Vagina (tissue), 2 donors: Measurements from ENCODE around the gene SCARB2.

Experiments used
- POLR2A ChIP-seq, 2 donors: fragments of 450-650 bp; IDR thresholded peaks; one replicate each; pipeline ENCODE4 v1.6.1; 2017; ENCODE audit warnings: antibody characterized with exemption in 2 of 2, mild to moderate bottlenecking in 2 of 2, moderate library complexity in 2 of 2
- TF ChIP-seq, protein P1 (sequence below), 3 experiments: fragments of 450-650 bp in 2 of 3; fragments of 200-600 bp in 1 of 3; sonication (generic) in 1 of 3; IDR thresholded peaks; one replicate each; pipeline ENCODE4 v1.5.1; 2017 to 2019; ENCODE audit warnings: antibody characterized with exemption in 3 of 3, mild to moderate bottlenecking in 2 of 3, moderate library complexity in 2 of 3

DNA sequence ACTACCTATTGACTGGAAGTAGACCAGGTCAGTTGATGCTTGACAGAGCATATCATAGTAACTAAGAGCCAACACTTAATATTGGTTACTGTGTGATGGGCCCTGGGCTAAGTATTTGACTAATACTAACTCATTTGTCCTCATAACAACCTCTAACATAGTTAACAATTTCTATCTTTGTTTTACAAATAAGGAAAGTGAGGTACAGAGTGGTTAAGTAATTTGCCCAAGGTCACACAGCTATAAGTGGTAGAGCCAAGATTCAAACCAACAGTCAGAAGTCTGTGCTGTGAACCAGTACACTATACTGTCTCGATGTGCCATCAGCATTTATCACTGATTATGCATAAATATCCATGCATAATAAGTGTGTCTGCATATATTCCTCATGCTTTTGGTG, 38.3 kb downstream of the SCARB2 start:
- TF ChIP-seq, protein P1, sequence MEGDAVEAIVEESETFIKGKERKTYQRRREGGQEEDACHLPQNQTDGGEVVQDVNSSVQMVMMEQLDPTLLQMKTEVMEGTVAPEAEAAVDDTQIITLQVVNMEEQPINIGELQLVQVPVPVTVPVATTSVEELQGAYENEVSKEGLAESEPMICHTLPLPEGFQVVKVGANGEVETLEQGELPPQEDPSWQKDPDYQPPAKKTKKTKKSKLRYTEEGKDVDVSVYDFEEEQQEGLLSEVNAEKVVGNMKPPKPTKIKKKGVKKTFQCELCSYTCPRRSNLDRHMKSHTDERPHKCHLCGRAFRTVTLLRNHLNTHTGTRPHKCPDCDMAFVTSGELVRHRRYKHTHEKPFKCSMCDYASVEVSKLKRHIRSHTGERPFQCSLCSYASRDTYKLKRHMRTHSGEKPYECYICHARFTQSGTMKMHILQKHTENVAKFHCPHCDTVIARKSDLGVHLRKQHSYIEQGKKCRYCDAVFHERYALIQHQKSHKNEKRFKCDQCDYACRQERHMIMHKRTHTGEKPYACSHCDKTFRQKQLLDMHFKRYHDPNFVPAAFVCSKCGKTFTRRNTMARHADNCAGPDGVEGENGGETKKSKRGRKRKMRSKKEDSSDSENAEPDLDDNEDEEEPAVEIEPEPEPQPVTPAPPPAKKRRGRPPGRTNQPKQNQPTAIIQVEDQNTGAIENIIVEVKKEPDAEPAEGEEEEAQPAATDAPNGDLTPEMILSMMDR (IDR thresholded peaks at IDR 0.05), result no peak
- no peak for TF ChIP-seq POLR2A (IDR thresholded peaks at IDR 0.05)
